HUES6 (cell line): Measurements from ENCODE around the gene OR8D4.

Source experiments
- H3K27ac ChIP-seq: 2 replicates; pipeline ENCODE4 v1.7.0; 2013; ENCODE audit warnings: low read depth, mild to moderate bottlenecking, low read length, inconsistent platforms
- H3K27me3 ChIP-seq: 2 replicates; pipeline ENCODE4 v1.6.1; 2013; ENCODE audit warnings: low read length; ENCODE audit not compliant: control insufficient read depth, insufficient read depth
- H3K36me3 ChIP-seq: 2 replicates; pipeline ENCODE4 v1.6.1; 2013; ENCODE audit warnings: low read length; ENCODE audit not compliant: control insufficient read depth, insufficient read depth
- H3K4me1 ChIP-seq: 2 replicates; pipeline ENCODE4 v1.6.1; 2013; ENCODE audit warnings: low read length; ENCODE audit not compliant: control insufficient read depth, insufficient read depth
- H3K4me3 ChIP-seq: 2 replicates; pipeline ENCODE4 v1.5.1; 2013; ENCODE audit warnings: low read depth, low read length
- H3K9ac ChIP-seq: one replicate; pipeline ENCODE4 v1.6.1; 2013; ENCODE audit warnings: mild to moderate bottlenecking, low read length
- H3K9me3 ChIP-seq: 2 replicates; pipeline ENCODE4 v1.6.1; 2013; ENCODE audit warnings: low read depth, low read length; ENCODE audit not compliant: control insufficient read depth, insufficient read depth

The OR8D4 gene

GRCh38 chr11:123904932-123905331, 3.0 kb downstream of the OR8D4 start:
- no peaks in the 10 kb centered on the region for H3K36me3 ChIP-seq
- H3K4me1 ChIP-seq: peaks cover 3% of the 10 kb centered on the region; the same call in 1 of the 2 replicates
- no peak overlapping the region for H3K27ac ChIP-seq
- H3K9ac ChIP-seq: no peak overlapping the region
- no peaks in the 10 kb centered on the region for H3K9me3 ChIP-seq
- H3K4me3 ChIP-seq: no peak overlapping the region
- no peaks in the 10 kb centered on the region for H3K27me3 ChIP-seq

DNA sequence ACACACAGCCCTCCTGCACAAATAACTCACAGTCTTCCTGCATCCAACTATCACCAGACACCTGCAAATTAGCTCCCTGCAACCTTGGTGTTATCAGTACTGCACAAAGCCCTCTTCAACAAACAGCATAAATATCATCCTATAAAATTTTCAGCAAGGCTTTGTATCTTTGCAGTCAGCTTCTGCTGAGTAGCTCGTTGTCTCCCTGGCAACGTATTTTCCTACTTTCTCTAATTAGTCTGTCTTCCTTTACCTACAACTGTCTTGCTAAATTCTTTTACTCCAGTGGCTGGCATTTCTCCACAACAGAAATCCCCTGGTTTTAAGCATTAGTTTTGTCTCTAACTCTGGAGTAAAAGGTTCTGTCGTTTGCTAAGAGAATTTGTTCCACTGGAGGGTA, 3.9 kb downstream of the OR8D4 start:
- Histone ChIP-seq H3K4me3 (no peak overlapping the region), H3K4me1 (peaks cover 3% of the 10 kb centered on the region; the same call in 1 of the 2 replicates), H3K27ac (no peak overlapping the region), H3K27me3 (no peaks in the 10 kb centered on the region), H3K36me3 (no peaks in the 10 kb centered on the region), H3K9me3 (no peaks in the 10 kb centered on the region), H3K9ac (no peak overlapping the region)

DNA sequence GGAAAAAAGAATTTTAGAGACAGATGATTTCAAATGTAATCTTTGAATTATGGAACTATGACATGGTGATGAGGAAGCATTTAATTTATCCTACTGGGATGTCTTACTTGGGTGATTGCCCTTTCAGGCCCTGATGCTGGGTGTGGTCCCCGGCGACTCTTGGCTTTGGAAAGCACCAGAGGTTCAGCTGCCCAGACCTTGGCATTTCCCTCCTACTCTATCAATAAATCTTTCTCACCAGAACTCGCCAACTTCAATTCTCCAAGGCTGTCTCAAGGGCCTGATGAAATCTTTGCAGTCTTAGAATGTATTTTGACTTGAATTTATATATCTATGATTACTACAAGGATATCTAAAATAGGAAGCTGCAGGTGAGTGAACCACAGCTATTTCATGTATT, 19.0 kb downstream of the OR8D4 start:
- Histone ChIP-seq H3K9me3 (no peaks in the 10 kb centered on the region), H3K4me3 (no peak overlapping the region), H3K27ac (no peak overlapping the region), H3K9ac (no peak overlapping the region), H3K36me3 (no peaks in the 10 kb centered on the region), H3K27me3 (no peaks in the 10 kb centered on the region), H3K4me1 (no peaks in the 10 kb centered on the region)

GRCh38 chr11:123924027-123924426, 22.1 kb downstream of the OR8D4 start:
- no peak overlapping the region for H3K27ac ChIP-seq
- H3K27me3 ChIP-seq: no peaks in the 10 kb centered on the region
- H3K9ac ChIP-seq: no peak overlapping the region
- no peaks in the 10 kb centered on the region for H3K9me3 ChIP-seq
- H3K4me3 ChIP-seq: no peak overlapping the region
- no peaks in the 10 kb centered on the region for H3K4me1 ChIP-seq
- no peaks in the 10 kb centered on the region for H3K36me3 ChIP-seq

DNA sequence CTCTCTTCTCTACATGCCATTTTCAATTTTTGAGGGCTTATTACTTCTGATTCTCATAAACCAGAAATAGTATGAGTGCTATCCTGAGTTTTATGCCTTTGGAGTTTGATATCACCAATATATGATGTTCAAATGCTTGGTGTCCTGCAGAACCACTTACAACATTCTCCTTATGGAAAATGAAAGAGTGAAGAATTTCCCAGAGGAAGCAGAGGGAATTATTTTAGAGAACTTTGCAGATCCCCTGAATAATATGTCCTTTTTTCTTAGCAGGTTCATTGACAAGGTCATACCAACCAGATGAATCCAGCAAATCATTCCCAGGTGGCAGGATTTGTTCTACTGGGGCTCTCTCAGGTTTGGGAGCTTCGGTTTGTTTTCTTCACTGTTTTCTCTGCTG, 37.4 kb downstream of the OR8D4 start, which contains the start of gene OR4D5:
Gene OR4D5, plus strand, starts transcription at position 301 of the 400 bp plus-strand sequence. Its CDS starts 0 bp downstream, at position 301.
- H3K4me1 ChIP-seq: no peaks in the 10 kb centered on the region
- no peaks in the 10 kb centered on the region for H3K9me3 ChIP-seq
- H3K9ac ChIP-seq: no peak within 1 kb of the TSS
- H3K4me3 ChIP-seq: no peak within 1 kb of the TSS
- no peak within 1 kb of the TSS for H3K27ac ChIP-seq
- H3K27me3 ChIP-seq: no peaks in the 10 kb centered on the region
- H3K36me3 ChIP-seq: no peaks in the 10 kb centered on the region

- Histone ChIP-seq H3K4me3 (no peak overlapping the region), H3K27ac (no peak overlapping the region), H3K4me1 (no peaks in the 10 kb centered on the region), H3K9me3 (no peaks in the 10 kb centered on the region), H3K36me3 (no peaks in the 10 kb centered on the region), H3K9ac (no peak overlapping the region), H3K27me3 (no peaks in the 10 kb centered on the region)
These were observed 40.4 kb downstream of the OR8D4 start for GRCh38 chr11:123942413-123942812.

DNA sequence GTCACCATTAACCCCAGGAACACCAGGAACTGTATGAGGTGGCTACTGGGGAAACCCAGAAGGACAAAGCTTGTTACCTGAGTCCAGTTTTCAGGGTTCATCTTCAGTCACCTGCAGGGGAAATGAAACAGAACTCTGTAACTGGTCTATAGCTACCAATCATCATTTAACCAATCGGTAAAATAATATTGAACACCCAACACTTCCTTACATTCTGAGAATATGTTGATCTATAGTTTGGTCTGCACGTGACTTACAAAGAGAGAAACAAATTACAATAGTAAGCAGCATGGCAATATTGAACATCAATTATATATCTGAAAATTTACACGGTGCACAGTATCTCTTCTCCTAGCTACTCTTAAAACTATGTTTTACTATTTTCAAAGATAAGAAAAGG, 41.8 kb downstream of the OR8D4 start, which contains the start of gene OR6T1:
Gene OR6T1, minus strand, starts transcription at position 101 of the 400 bp plus-strand sequence. Its CDS starts 0 bp downstream, at position 101.
- no peaks in the 10 kb centered on the region for H3K4me1 ChIP-seq
- no peak within 1 kb of the TSS for H3K4me3 ChIP-seq
- no peak within 1 kb of the TSS for H3K27ac ChIP-seq
- no peaks in the 10 kb centered on the region for H3K9me3 ChIP-seq
- no peak within 1 kb of the TSS for H3K9ac ChIP-seq
- no peaks in the 10 kb centered on the region for H3K36me3 ChIP-seq
- H3K27me3 ChIP-seq: no peaks in the 10 kb centered on the region

- Histone ChIP-seq H3K4me3 (no peak overlapping the region), H3K27me3 (no peaks in the 10 kb centered on the region), H3K4me1 (no peaks in the 10 kb centered on the region), H3K36me3 (no peaks in the 10 kb centered on the region), H3K27ac (no peak overlapping the region), H3K9ac (no peak overlapping the region), H3K9me3 (no peaks in the 10 kb centered on the region)
These were observed 43.2 kb downstream of the OR8D4 start for GRCh38 chr11:123945132-123945531.

GRCh38 chr11:123956752-123957151, 54.8 kb downstream of the OR8D4 start:
- Histone ChIP-seq H3K27me3 (no peaks in the 10 kb centered on the region), H3K9me3 (peaks cover 4% of the 10 kb centered on the region; the same call in 1 of the 2 replicates), H3K4me1 (no peaks in the 10 kb centered on the region), H3K27ac (no peak overlapping the region), H3K36me3 (no peaks in the 10 kb centered on the region), H3K9ac (no peak overlapping the region), H3K4me3 (no peak overlapping the region)
